Activated B cell treated with CpG ODN at 0.5 μM for 24 hours (primary cell): ENCODE measurements around the gene HS6ST3. TPM values are rescaled to one million over a fixed set of nuclear protein-coding genes. Genes with fewer than 3 reads are reported as not detected.

ENCODE experiments used
- ATAC-seq: fragments of 200-7000 bp; cut with Tn5 transposase; one replicate; pipeline ENCODE4 v1.10.0; 2021; ENCODE audit warnings: low read depth, mild to moderate bottlenecking, moderate library complexity
- CTCF ChIA-PET: fragments of 350-600 bp; sonication (Branson Sonifier 250); formaldehyde crosslinking; loops from one replicate; lab custom pipeline; 2021; ENCODE audit warnings: antibody characterized with exemption; lab: Charles Lee
- POLR2A ChIA-PET: fragments of 350-600 bp; sonication (Branson Sonifier 250); formaldehyde crosslinking; loops from one replicate; lab custom pipeline; 2021; ENCODE audit warnings: antibody characterized with exemption; lab: Charles Lee
- DNase-seq: peaks from one replicate; pipeline ENCODE4 v3.0.0; 2022
- H3K27ac Mint-ChIP-seq: one replicate; pipeline ENCODE4 v1.8.0; 2020; ENCODE audit warnings: mixed read lengths
- H3K27me3 Mint-ChIP-seq: one replicate; pipeline ENCODE4 v1.8.0; 2021; ENCODE audit warnings: mixed read lengths
- H3K36me3 Mint-ChIP-seq: one replicate; pipeline ENCODE4 v1.8.0; 2021; ENCODE audit warnings: low read depth, mixed read lengths
- H3K4me1 Mint-ChIP-seq: one replicate; pipeline ENCODE4 v1.8.0; 2021; ENCODE audit warnings: mixed read lengths
- H3K4me3 Mint-ChIP-seq: one replicate; pipeline ENCODE4 v1.8.0; 2020; ENCODE audit warnings: mild to moderate bottlenecking, mixed read lengths
- H3K9me3 Mint-ChIP-seq: one replicate; pipeline ENCODE4 v1.8.0; 2020; ENCODE audit warnings: mixed read lengths
- intact Hi-C: fragments of 100-400 bp; cut with micrococcal nuclease; formaldehyde crosslinking; loops from one replicate; pipeline ENCODE4 v1.15.1; 2024
- total RNA-seq: library from RNA; stranded (reverse); gene quantifications from 2 replicates; pipeline ENCODE4 v1.2.3, GENCODE V29; 2022
- TF ChIP-seq, protein P1 (sequence below): fragments of 200-600 bp; IDR thresholded peaks from one replicate; pipeline ENCODE4 v1.8.0; 2022; ENCODE audit warnings: antibody characterized with exemption, mild to moderate bottlenecking

HS6ST3 gene
- total RNA-seq, 1 donor from 2014 or later: not detected

DNA sequence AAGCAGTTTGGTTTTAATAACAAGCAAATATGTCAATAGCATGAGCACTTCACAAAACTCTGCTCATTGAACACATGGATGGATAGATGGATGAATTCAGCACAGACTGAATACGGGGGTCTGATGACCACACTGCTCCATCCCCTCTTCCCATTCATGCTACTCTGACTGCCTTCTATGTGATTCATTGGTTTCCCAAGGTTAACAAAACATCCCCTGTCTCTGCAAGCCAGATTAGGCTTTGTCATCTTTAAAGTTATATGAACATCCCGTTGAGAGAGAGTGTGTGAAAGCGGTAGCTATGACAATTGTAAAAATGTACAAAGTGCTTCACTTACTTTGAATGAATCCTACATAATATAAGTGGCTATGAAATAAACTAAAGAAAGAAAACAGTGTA, 651.9 kb downstream of the HS6ST3 start:
- no peaks in the 10 kb centered on the region for H3K36me3 Mint-ChIP-seq
- H3K9me3 Mint-ChIP-seq: no peaks in the 10 kb centered on the region
- TF ChIP-seq, protein P1, sequence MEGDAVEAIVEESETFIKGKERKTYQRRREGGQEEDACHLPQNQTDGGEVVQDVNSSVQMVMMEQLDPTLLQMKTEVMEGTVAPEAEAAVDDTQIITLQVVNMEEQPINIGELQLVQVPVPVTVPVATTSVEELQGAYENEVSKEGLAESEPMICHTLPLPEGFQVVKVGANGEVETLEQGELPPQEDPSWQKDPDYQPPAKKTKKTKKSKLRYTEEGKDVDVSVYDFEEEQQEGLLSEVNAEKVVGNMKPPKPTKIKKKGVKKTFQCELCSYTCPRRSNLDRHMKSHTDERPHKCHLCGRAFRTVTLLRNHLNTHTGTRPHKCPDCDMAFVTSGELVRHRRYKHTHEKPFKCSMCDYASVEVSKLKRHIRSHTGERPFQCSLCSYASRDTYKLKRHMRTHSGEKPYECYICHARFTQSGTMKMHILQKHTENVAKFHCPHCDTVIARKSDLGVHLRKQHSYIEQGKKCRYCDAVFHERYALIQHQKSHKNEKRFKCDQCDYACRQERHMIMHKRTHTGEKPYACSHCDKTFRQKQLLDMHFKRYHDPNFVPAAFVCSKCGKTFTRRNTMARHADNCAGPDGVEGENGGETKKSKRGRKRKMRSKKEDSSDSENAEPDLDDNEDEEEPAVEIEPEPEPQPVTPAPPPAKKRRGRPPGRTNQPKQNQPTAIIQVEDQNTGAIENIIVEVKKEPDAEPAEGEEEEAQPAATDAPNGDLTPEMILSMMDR: no peak
- no peaks in the 10 kb centered on the region for H3K4me1 Mint-ChIP-seq
- ATAC-seq: no peak
- POLR2A ChIA-PET: no interaction called here
- CTCF ChIA-PET: no interaction called here
- H3K4me3 Mint-ChIP-seq: no peak overlapping the region
- DNase-seq: no peak
- H3K27ac Mint-ChIP-seq: no peak overlapping the region
- intact Hi-C loops: no loop called here
- H3K27me3 Mint-ChIP-seq: no peaks in the 10 kb centered on the region

DNA sequence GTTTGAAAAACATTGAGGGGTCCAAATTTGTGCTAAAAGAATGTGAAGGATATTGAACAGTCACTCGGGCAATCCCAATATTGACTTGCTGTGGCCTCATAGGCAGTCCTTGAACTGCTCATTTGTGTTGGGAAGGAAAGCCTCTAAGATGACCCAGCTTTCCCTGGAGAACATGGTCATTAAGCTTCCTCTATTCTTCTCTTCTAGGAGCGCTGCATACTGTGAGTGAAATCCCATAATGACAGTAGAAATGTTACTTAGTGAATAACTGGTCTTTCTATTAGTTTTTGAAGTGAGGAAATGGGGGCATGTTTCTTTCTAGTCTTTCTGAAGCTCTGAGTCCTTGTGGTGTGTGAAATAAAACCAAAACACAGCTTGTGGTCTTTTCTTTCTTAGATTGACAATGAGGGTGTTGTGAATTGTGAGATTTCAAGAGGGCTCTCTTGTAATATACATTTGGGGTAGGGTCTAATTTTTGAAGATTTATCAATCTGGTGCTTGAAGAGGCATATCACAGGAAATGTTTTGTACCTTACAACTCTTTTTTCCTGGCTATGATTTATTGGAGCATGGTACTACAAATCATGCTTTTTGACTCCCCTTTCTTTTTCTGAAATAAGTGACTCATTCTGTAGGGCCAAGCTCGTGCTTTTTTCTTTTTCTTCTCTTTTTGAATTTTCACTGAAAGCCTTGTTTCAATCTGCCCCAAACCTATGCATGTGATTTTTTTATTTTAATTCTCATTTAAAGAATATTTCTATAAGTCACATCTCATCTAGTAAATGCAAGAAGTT, 653.6 kb downstream of the HS6ST3 start:
- DNase-seq: no peak
- Mint-ChIP-seq H3K27me3 (no peaks in the 10 kb centered on the region), H3K4me3 (no peak overlapping the region), H3K36me3 (no peaks in the 10 kb centered on the region), H3K4me1 (no peaks in the 10 kb centered on the region), H3K9me3 (no peaks in the 10 kb centered on the region), H3K27ac (no peak overlapping the region)
- no peak for ATAC-seq
- POLR2A ChIA-PET: no interaction called here
- intact Hi-C loops: no loop called here
- CTCF ChIA-PET: no interaction called here
- TF ChIP-seq, protein P1: no peak

DNA sequence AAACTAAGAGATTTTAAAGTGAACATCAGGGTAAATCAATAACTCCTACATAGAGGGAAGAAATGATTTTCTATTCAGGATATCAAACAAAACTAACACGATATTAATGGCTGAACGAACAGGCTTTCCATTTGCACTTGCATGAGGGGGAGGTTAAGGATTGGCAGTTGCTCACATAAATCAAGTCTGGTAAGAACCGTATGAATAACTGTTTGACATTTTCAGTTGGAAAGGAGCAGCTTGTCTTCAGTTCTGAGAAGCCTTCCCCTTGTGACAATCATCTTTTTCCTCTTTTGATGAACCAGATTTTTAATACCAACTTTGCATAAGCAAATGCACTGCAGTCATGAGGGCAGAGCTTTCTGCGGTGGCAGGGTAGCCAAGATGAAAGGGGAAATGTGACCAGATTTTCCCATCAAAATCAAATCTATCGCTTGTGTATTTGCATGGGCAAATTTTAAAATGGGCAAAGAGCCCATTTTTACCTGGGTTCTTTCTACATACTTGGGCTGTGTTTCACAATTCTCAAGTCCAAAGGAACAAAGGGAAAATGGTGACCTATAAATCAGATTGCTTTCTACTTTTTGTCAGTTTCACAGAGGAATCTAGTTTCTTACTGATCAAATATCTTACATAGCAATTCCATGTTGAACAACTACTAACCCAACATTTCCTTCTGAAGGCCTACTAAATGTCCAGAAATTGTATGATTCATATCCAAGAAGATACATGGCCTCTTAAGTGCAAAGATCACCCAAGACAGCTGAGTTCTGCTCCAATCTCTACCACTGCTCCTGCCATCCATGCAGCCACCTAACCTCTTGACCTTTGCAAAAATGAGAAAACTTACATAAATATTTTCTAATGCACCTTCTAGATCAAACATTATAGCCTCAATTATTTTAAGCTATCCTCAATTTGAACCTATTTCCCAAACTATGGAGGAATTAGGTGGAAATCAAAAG, 654.7 kb downstream of the HS6ST3 start:
- no peaks in the 10 kb centered on the region for H3K36me3 Mint-ChIP-seq
- ChIA-PET CTCF (no interaction called here), POLR2A (no interaction called here)
- H3K4me1 Mint-ChIP-seq: no peaks in the 10 kb centered on the region
- intact Hi-C loops: no loop called here
- H3K4me3 Mint-ChIP-seq: no peak overlapping the region
- TF ChIP-seq, protein P1: no peak
- H3K27ac Mint-ChIP-seq: no peak overlapping the region
- DNase-seq (no peak), ATAC-seq (no peak)
- no peaks in the 10 kb centered on the region for H3K9me3 Mint-ChIP-seq
- H3K27me3 Mint-ChIP-seq: no peaks in the 10 kb centered on the region

DNA sequence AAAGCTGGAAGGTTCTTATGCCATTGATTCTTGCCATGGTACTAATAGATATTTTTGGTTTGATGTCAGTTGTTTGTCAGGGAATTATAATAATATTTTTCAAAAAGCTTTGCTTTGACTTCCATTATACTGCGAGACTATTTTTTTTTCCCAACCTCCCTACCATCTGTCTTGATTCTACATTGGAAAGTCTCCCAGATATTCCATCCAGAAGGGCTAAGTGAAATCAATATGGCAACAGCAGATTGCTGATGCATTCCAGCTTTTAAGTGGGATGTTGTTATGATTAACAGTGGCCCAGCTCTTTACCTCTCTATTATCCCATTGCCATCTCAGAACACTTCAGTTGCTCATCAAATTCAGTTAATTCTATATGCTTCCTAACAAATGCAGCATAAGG, 657.0 kb downstream of the HS6ST3 start:
- ATAC-seq (no peak), DNase-seq (no peak)
- Mint-ChIP-seq H3K4me3 (no peak overlapping the region), H3K36me3 (no peaks in the 10 kb centered on the region), H3K27me3 (no peaks in the 10 kb centered on the region), H3K27ac (no peak overlapping the region), H3K4me1 (no peaks in the 10 kb centered on the region), H3K9me3 (no peaks in the 10 kb centered on the region)
- intact Hi-C loops: no loop called here
- ChIA-PET CTCF (no interaction called here), POLR2A (no interaction called here)
- TF ChIP-seq, protein P1: no peak

DNA sequence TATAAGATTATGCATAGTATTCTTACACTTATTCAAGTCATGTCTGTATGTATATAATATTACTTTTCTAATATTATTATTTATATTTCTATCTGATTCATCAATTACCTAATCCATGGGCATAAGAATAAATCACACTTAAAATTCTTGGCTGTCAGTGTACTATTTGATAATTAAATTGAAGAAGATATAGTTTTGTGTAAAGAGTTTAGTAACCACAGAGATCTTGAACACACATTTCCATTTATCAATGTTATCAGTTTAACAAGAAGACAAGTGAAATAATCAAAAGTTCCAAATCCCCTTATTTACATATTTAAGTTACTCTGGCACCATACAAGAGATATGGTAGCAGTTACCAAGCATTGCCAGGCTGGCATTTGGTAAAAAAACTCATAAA, 659.9 kb downstream of the HS6ST3 start:
- POLR2A ChIA-PET: no interaction called here
- Mint-ChIP-seq H3K4me3 (no peak overlapping the region), H3K27ac (no peak overlapping the region), H3K36me3 (no peaks in the 10 kb centered on the region), H3K9me3 (no peaks in the 10 kb centered on the region), H3K4me1 (no peaks in the 10 kb centered on the region), H3K27me3 (no peaks in the 10 kb centered on the region)
- intact Hi-C loops: no loop called here
- no peak for DNase-seq
- CTCF ChIA-PET: no interaction called here
- no peak for ATAC-seq
- TF ChIP-seq, protein P1: no peak
